PFSK-1 (cell line): ENCODE data around the gene NR2F1.

ENCODE experiments used
- FOXP2 ChIP-seq: optimal IDR thresholded peaks from 2 replicates; pipeline ENCODE3; 2011; ENCODE audit warnings: borderline replicate concordance, control low read depth, inconsistent platforms; ENCODE audit not compliant: insufficient read depth; ENCODE audit errors: extremely low read length, extremely low read depth
- POLR2AphosphoS5 ChIP-seq: IDR thresholded peaks from 2 replicates; pipeline ENCODE4 v1.6.1; 2012; ENCODE audit warnings: low read depth, mild to moderate bottlenecking, control low read depth, low read length, moderate library complexity
- SIN3A ChIP-seq: IDR thresholded peaks from 2 replicates; pipeline ENCODE4 v1.6.1; 2012; ENCODE audit warnings: mild to moderate bottlenecking, low read length, moderate library complexity, borderline replicate concordance; ENCODE audit not compliant: insufficient read depth
- TAF1 ChIP-seq: IDR thresholded peaks from 2 replicates; pipeline ENCODE4 v1.6.1; 2012; ENCODE audit warnings: low read length, control low read depth, borderline replicate concordance; ENCODE audit not compliant: insufficient read depth
- TF ChIP-seq, protein P1 (sequence below), 2 experiments: IDR thresholded peaks; 2 replicates each; pipeline versions ENCODE4 v1.6.1 to v1.8.0; 2011 to 2012; ENCODE audit warnings: low read depth in 2 of 2, low read length in 2 of 2, control low read depth in 1 of 2, inconsistent platforms in 1 of 2, mild to moderate bottlenecking in 1 of 2, moderate library complexity in 1 of 2; ENCODE audit not compliant: insufficient read depth in 1 of 2

The NR2F1 gene

DNA sequence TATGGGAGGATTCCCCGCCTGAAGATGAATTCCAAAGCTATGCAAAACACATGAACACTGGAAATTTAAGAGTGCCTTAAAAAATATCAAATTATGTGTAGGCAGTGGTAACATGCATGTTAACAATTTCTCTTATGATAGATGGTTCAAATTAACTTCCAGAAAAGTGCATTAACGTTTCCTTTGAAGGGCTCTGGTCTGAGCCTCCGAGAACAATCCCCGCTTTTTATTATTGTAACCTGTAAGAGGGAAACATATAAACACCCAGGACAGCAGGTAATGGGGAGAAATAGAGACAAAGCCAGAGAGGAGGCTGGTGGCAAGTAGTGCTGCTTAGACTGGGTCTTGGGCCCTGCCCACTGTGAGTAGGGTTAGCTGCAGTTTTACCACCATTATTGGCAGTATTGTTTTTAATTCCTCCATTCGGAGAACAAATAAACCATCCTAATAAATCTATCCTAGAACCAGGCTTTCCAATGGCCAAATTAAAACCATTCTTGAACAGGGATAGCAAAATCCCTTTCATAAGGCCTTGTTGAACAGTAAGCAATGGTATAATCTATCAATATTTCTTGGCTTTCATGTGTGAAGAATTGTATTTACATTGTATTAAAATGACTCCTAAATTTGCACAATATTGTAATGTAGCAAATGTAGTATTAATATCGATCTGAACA lies 6.3 kb downstream of the NR2F1 start:
- TF ChIP-seq TAF1 (no peak), POLR2AphosphoS5 (no peak), SIN3A (no peak), FOXP2 (no peak)
- TF ChIP-seq, protein P1, sequence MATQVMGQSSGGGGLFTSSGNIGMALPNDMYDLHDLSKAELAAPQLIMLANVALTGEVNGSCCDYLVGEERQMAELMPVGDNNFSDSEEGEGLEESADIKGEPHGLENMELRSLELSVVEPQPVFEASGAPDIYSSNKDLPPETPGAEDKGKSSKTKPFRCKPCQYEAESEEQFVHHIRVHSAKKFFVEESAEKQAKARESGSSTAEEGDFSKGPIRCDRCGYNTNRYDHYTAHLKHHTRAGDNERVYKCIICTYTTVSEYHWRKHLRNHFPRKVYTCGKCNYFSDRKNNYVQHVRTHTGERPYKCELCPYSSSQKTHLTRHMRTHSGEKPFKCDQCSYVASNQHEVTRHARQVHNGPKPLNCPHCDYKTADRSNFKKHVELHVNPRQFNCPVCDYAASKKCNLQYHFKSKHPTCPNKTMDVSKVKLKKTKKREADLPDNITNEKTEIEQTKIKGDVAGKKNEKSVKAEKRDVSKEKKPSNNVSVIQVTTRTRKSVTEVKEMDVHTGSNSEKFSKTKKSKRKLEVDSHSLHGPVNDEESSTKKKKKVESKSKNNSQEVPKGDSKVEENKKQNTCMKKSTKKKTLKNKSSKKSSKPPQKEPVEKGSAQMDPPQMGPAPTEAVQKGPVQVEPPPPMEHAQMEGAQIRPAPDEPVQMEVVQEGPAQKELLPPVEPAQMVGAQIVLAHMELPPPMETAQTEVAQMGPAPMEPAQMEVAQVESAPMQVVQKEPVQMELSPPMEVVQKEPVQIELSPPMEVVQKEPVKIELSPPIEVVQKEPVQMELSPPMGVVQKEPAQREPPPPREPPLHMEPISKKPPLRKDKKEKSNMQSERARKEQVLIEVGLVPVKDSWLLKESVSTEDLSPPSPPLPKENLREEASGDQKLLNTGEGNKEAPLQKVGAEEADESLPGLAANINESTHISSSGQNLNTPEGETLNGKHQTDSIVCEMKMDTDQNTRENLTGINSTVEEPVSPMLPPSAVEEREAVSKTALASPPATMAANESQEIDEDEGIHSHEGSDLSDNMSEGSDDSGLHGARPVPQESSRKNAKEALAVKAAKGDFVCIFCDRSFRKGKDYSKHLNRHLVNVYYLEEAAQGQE (IDR thresholded peaks at IDR 0.05; ENCODE audit: insufficient read depth in 1 of 2, low read depth in 2 of 2, low read length in 2 of 2), result no peak

GRCh38 chr5:93589829-93590215 lies 6.8 kb downstream of the NR2F1 start:
- TF ChIP-seq, protein P1 (IDR thresholded peaks at IDR 0.05; ENCODE audit: insufficient read depth in 1 of 2, low read depth in 2 of 2, low read length in 2 of 2), result no peak
- TF ChIP-seq SIN3A, result no peak
- no peak for TF ChIP-seq FOXP2

DNA sequence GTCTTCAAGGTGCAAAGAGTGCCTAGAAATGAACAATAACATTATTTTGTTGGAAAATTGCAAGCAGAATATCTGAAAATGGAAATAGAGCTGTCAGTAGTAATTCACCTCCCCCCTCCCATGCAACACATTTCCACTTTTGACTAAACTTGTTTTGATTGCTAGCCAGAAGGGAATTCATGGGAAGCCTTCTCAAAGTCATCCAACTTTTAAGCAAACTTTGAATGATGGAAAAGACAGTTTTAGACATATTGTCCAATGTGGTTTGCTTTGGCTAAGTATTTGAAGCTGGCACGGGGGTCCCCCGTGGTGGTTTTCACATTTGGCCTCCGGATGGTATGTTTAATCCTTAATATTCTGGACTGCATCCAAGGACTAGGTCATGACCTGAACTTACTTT lies 7.5 kb downstream of the NR2F1 start:
- no peak for TF ChIP-seq POLR2AphosphoS5
- TF ChIP-seq, protein P1 (IDR thresholded peaks at IDR 0.05; ENCODE audit: insufficient read depth in 1 of 2, low read depth in 2 of 2, low read length in 2 of 2), result no peak
- TF ChIP-seq FOXP2, result no peak
- TF ChIP-seq TAF1, result no peak
- no peak for TF ChIP-seq SIN3A

- TF ChIP-seq POLR2AphosphoS5 (no peak), TAF1 (no peak), FOXP2 (no peak), SIN3A (no peak)
- TF ChIP-seq, protein P1 (IDR thresholded peaks at IDR 0.05; ENCODE audit: insufficient read depth in 1 of 2, low read depth in 2 of 2, low read length in 2 of 2), result no peak
These were observed 8.4 kb downstream of the NR2F1 start for GRCh38 chr5:93591323-93591945.
